ENCODE data around the gene TBL1XR1.

DNA sequence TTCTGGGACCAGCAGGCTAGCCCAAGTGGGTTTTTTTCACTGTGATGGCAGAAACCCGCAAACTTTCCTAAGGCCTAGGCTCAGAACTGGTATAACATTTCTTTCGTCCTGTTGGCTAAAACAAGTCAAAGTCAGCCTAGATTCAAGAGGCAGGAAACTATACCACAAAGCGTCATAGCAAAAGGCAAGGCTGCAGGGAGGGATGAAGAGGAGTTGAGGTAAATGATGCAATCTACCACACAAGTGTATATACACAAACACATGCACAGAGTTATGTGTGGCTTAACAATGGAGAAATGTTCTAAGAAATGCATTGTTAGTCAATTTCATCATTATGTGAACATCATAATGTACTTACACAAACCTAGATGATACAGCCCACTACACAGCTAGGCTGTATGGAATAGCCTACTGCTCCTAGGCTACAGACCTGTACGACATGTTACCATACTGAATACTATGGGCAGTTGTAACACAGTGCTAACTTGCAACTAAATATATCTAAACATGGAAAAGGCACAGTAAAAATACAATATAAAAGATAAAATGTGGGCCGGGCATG, 225.6 kb downstream of the TBL1XR1 start:
- no peak for TF ChIP-seq CTCF (IDR thresholded peaks at IDR 0.05)
- no peak for TF ChIP-seq POLR2A (IDR thresholded peaks at IDR 0.05)
